Islet precursor cell (in vitro differentiated cells): Measurements from ENCODE around the gene ANO3.
"Not testable (repeated sequence)": the region's sequence is repeated elsewhere in the genome, so short reads cannot be mapped to it uniquely, and the experiment has no call there.

ENCODE experiments used
- DNase-seq: peaks from one replicate; pipeline ENCODE4 v3.0.0-alpha.2; 2018

Gene ANO3

DNA sequence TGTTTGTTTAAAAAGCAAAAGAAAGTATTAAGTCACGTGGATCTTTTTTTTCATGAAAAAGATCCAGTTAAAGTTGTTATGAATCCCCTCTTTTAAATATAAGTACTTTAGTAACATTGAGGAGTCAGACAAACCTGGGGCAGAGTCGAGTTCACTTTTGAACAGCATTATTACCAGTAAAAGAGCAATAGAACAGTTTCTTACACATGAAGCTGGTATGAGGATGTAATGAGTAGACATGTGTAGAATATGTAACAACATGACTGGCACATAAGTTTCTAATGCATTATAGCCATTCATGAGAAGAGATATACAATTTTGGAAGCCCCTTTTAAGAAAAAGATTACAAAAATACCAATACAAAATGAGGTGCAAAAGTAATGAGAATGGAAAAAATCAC lies 247.8 kb downstream of the ANO3 start:
- no peak for DNase-seq

DNA sequence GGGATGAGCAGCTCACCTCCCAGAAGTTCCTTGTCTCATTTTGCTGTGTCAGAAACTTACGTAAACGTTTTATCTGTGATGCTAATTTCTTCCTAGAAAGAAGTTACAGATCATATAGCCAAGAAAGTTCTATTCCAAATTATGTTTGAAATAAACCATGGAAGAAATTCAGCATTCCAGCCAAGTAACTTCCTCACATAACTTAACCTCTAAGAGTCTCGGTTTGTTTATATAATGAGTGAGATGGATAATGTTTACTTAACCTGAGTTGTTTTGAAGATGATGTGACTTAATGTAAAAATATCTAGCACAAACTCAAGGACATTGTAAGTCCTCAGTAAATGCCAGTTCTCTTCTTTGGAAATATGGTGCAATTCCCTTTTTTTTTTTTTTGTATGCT lies 249.0 kb downstream of the ANO3 start:
- no peak for DNase-seq

GRCh38 chr11:26583550-26583949 lies 251.6 kb downstream of the ANO3 start:
- DNase-seq, result no peak

- no peak for DNase-seq
Measured at GRCh38 chr11:26584818-26585217, 252.9 kb downstream of the ANO3 start.

DNA sequence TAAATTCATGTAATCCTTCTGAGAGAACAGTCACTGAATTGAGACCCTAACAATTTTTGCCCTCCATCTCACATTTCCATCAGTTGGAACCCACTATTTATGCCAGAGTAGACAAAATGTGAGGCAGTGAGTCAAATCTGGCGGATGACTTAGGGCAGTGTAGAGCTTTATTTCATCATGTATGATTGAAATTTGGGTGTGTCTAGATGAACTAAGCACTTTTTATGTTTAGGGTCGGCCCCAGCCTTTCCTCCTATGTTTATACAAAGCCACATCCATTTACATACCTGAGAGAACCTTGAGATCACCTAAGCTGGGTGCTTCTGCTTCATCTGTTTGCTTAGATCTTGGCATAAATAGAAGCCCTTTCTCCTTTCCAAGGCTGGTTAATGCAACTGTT lies 255.1 kb downstream of the ANO3 start:
- no peak for DNase-seq

- no peak for DNase-seq
Measured at GRCh38 chr11:26593691-26594090, 261.8 kb downstream of the ANO3 start.

- not testable (repeated sequence) for DNase-seq
Measured at GRCh38 chr11:26595207-26595865, 263.4 kb downstream of the ANO3 start.

- DNase-seq, result not testable (repeated sequence)
Measured at GRCh38 chr11:26597049-26597689, 265.2 kb downstream of the ANO3 start.

GRCh38 chr11:26597899-26598298 lies 266.0 kb downstream of the ANO3 start:
- DNase-seq, result no peak

GRCh38 chr11:26599425-26599824 lies 267.5 kb downstream of the ANO3 start:
- no peak for DNase-seq

- no peak for DNase-seq
Measured at GRCh38 chr11:26599876-26600434, 268.0 kb downstream of the ANO3 start.

GRCh38 chr11:26607725-26608506 lies 276.0 kb downstream of the ANO3 start:
- no peak for DNase-seq

- no peak for DNase-seq
Measured at GRCh38 chr11:26608507-26609146, 276.7 kb downstream of the ANO3 start.

DNA sequence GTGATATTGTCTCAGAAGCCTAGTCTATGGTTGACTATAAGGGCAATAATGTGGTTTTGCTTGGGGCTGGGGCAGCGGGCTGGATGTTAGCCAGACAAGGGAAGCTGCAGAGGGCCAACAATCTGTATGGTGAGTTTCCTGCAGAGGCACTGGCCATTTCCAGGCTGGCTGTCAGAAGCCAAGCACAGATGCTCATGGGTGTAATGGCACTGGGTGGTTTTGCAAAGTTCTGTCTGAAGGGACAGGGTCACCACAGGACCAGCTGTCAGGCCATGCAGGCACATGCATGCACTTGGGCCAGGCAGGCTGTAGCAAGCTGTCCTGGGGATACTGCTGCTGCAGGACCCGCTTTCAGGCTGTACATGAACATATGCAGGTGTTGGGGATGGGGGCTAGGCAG lies 281.8 kb downstream of the ANO3 start:
- DNase-seq, result peak; percentile 80

DNA sequence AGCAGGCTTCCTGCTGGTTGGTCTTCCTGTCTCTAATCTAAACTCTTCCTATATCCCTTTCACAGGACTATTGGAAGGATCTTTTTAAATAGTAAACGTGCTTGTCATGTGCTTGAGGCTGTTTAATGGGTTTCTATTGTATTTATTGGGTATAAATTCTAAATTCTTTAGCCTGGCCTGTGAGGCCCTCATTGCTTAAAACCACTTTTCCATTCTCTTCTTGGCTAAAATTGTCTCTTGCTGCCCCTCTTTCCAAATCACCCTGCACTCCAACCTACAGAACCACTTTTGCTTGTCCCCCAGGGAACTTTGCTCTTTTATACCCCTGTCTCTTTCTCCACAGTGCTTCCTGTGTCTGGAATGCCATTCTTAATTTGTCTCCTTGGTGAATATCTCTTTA lies 286.5 kb downstream of the ANO3 start:
- no peak for DNase-seq

- DNase-seq, result no peak
Measured at GRCh38 chr11:26620282-26621045, 288.5 kb downstream of the ANO3 start.

DNA sequence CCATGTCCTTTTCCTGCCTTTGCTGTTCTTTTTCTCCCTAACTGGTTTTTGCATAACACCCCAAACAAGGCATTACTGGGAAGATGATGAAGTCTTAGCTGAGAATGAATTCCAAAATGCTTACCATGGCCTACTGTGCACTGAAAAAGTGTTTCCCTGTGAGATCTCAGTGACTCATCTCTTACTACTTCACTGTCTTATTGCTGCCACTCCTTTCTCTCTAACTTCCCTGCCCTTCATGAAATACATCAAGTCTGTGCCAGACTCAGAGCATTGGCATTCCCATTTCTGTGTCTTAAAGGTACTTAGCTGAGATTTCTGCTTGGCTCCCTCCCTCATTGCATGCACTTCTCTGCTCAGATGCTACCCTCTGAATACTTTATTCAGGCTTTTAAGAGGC lies 289.2 kb downstream of the ANO3 start:
- DNase-seq, result peak; percentile 77

GRCh38 chr11:26622181-26622580 lies 290.3 kb downstream of the ANO3 start:
- no peak for DNase-seq

DNA sequence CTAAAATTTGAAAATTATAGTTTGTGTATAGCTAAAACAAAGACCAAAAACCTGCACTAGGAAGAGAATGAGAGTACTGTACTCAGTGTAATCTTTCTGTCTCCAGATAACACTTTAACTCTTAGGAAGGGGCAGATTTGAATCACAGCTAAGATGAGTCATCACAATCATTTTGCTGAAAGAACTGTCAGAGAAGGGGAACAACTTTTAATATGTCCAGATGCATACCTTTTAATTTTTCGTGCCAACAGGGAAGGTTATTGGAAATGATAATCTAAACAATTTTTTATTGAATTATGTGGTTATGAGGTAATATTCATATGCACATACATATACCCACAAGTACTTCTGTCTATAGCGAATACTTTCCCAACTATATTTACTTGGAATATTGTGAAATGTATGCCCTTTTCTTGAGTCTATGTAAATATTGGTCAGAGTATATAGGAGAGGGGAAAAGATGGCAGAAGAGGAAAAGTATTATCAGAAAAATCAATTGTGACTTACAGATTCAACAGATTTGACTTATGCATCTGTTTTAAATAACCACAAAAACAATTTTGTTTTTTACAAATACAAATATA lies 291.2 kb downstream of the ANO3 start:
- DNase-seq, result no peak

DNA sequence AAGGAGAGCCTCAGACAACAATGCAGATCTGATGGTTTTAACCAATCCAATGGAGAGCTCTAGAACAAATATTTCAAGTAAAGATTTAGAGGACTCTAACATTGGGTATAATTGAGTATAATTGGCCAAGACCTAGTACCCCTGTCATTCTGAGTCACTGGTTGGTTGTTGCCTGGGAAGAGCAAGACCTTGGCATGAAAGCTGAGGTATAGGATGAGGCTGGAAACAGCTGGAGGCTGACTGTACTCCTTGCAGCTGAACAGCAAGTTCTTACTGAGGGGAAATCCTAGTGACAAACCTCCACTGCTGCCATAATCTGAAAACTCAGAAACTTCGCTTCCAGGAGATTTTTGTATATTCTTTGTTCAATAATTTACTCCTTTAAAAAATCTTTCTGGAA lies 294.4 kb downstream of the ANO3 start:
- no peak for DNase-seq

GRCh38 chr11:26632691-26633159 lies 300.8 kb downstream of the ANO3 start:
- DNase-seq, result no peak

- not testable (repeated sequence) for DNase-seq
Measured at GRCh38 chr11:26643314-26643713, 311.4 kb downstream of the ANO3 start.
